Thyroid gland (tissue), 4 donors: ENCODE data around the gene HAS3. TPM values are rescaled to one million over a fixed set of nuclear protein-coding genes. Genes with fewer than 3 reads are reported as not detected.
"Not testable (repeated sequence)": the region's sequence is repeated elsewhere in the genome, so short reads cannot be mapped to it uniquely, and the experiment has no call there.

ENCODE experiments used
- DNase-seq, 2 donors: peaks; one replicate each; pipeline ENCODE4 v3.0.0-alpha.2; 2019
- H3K27ac ChIP-seq, 3 donors: fragments of 200-600 bp; sonication (generic); 1 replicate in 2 of 3; 2 replicates in 1 of 3; pipeline ENCODE4 v1.5.1; 2016 to 2019; ENCODE audit warnings: mild to moderate bottlenecking in 1 of 3, moderate library complexity in 1 of 3
- H3K27me3 ChIP-seq: fragments of 200-600 bp; sonication (generic); one replicate; pipeline ENCODE4 v1.5.1; 2019
- H3K36me3 ChIP-seq, 2 donors: fragments of 200-600 bp; sonication (generic); one replicate each; pipeline ENCODE4 v1.5.1; 2016 to 2019
- H3K4me1 ChIP-seq, 2 donors: fragments of 200-600 bp; sonication (generic); one replicate each; pipeline ENCODE4 v1.5.1; 2017 to 2019
- H3K4me3 ChIP-seq, 3 donors: fragments of 200-600 bp; sonication (generic); replicated peaks in 1 of 3; 1 replicate in 2 of 3; 2 replicates in 1 of 3; pipeline ENCODE4 v1.5.1; 2016; ENCODE audit warnings: mild to moderate bottlenecking in 1 of 3
- H3K9me3 ChIP-seq: fragments of 200-600 bp; sonication (generic); one replicate; pipeline ENCODE4 v1.5.1; 2017
- CTCF ChIP-seq, 6 experiments: fragments of 200-600 bp in 3 of 6; fragments of 450-650 bp in 3 of 6; sonication (generic) in 3 of 6; IDR thresholded peaks; one replicate each; pipeline ENCODE4 v1.5.1; 2016 to 2019; ENCODE audit warnings: antibody characterized with exemption in 6 of 6, mild to moderate bottlenecking in 2 of 6, inconsistent platforms in 1 of 6, moderate library complexity in 1 of 6
- POLR2A ChIP-seq, 2 donors: fragments of 450-650 bp; IDR thresholded peaks; one replicate each; pipeline ENCODE4 v1.6.1; 2017; ENCODE audit warnings: antibody characterized with exemption in 2 of 2, mild to moderate bottlenecking in 2 of 2, moderate library complexity in 1 of 2
- WGBS, 2 donors: methylation state at CpG; one replicate each; pipeline ENCODE4 v1.1.5; 2017; 5-methylcytosine and 5-hydroxymethylcytosine counted together
- intact Hi-C: fragments of 100-400 bp; cut with DNase I; formaldehyde crosslinking; loops from one replicate; pipeline ENCODE4 v1.15.1; 2023
- total RNA-seq, 4 donors: library from RNA; depleted of rRNA; stranded (reverse); fragments of >200 nt; gene quantifications; one replicate each; pipeline ENCODE4 v1.2.3, GENCODE V29; 2016

Gene HAS3
- total RNA-seq, 4 donors from 2014 or later = 3.5 to 9.1 (median 7.5) TPM

- no peak for DNase-seq
- Histone ChIP-seq H3K4me3 (no peak overlapping the region), H3K36me3 (peaks cover 27 to 32% of the 10 kb centered on the region in 2 donors), H3K27me3 (no peaks in the 10 kb centered on the region), H3K9me3 (no peaks in the 10 kb centered on the region), H3K27ac (no peak overlapping the region), H3K4me1 (peaks cover 0 to 8% of the 10 kb centered on the region in 2 donors)
- whole genome bisulfite sequencing, 2 donors = 96 to 97% methylated on average over 11 of the region's 11 CpGs
- TF ChIP-seq CTCF (IDR thresholded peaks at IDR 0.05) = no peak
- no peak for TF ChIP-seq POLR2A (IDR thresholded peaks at IDR 0.05)
- intact Hi-C loops = no loop called here
Observed at GRCh38 chr16:69143116-69143515, 37.7 kb downstream of the HAS3 start.

GRCh38 chr16:69145658-69146057 lies 40.2 kb downstream of the HAS3 start:
- H3K27ac ChIP-seq = peak overlapping the region; percentile 16 to 43 (median 26)
- WGBS, 2 donors = 79 to 83% methylated on average over 4 of the region's 4 CpGs
- H3K36me3 ChIP-seq = peaks cover 14 to 23% of the 10 kb centered on the region in 2 donors
- H3K4me1 ChIP-seq = peaks cover 10 to 13% of the 10 kb centered on the region in 2 donors
- H3K9me3 ChIP-seq = no peaks in the 10 kb centered on the region
- H3K4me3 ChIP-seq = no peak overlapping the region
- DNase-seq = no peak
- intact Hi-C loops = no loop called here
- TF ChIP-seq CTCF (IDR thresholded peaks at IDR 0.05) (no peak), POLR2A (IDR thresholded peaks at IDR 0.05) (no peak)
- H3K27me3 ChIP-seq = no peaks in the 10 kb centered on the region

GRCh38 chr16:69149621-69150020 lies 44.2 kb downstream of the HAS3 start:
- not testable (repeated sequence) for H3K27me3 ChIP-seq, H3K4me3 ChIP-seq, H3K9me3 ChIP-seq
- peak; percentile 83 to 86 for DNase-seq
- peak in 1 of 2 donors; percentile 26 for TF ChIP-seq POLR2A (IDR thresholded peaks at IDR 0.05)
- Histone ChIP-seq H3K27ac (peak overlapping the region; percentile 78 to 92 (median 92)), H3K36me3 (peaks cover 11 to 13% of the 10 kb centered on the region in 2 donors), H3K4me1 (peaks cover 10 to 13% of the 10 kb centered on the region in 2 donors)
- intact Hi-C loops = loop anchor here (5.0 kb wide), 1 partner anchor 138 kb away; no protein-coding TSS in a partner anchor
- WGBS, 2 donors = 38 to 53% methylated on average over 9 of the region's 9 CpGs

GRCh38 chr16:69150146-69150865 lies 44.9 kb downstream of the HAS3 start:
- intact Hi-C loops = loop anchor here (5.0 kb wide), 1 partner anchor 137 kb away; no protein-coding TSS in a partner anchor
- Histone ChIP-seq H3K4me3 (no peak overlapping the region), H3K9me3 (no peaks in the 10 kb centered on the region), H3K4me1 (peaks cover 10 to 11% of the 10 kb centered on the region in 2 donors), H3K36me3 (peaks cover 11% of the 10 kb centered on the region in 2 donors), H3K27ac (peak overlapping the region; percentile 41 to 92 (median 78)), H3K27me3 (no peaks in the 10 kb centered on the region)
- peak; percentile 65 to 69 for DNase-seq
- peak in 5 of 6 experiments; percentile 44 to 94 (median 80) for TF ChIP-seq CTCF (IDR thresholded peaks at IDR 0.05)
- no peak for TF ChIP-seq POLR2A (IDR thresholded peaks at IDR 0.05)
- 54 to 56% methylated on average over 16 of the region's 16 CpGs for WGBS, 2 donors

GRCh38 chr16:69157196-69157595 lies 51.7 kb downstream of the HAS3 start:
- no peak for DNase-seq
- intact Hi-C loops = no loop called here
- Histone ChIP-seq H3K4me1 (no peaks in the 10 kb centered on the region), H3K27ac (no peak overlapping the region), H3K4me3 (no peak overlapping the region), H3K9me3 (no peaks in the 10 kb centered on the region), H3K27me3 (no peaks in the 10 kb centered on the region), H3K36me3 (peaks cover 28 to 35% of the 10 kb centered on the region in 2 donors)
- WGBS, 2 donors = 83% methylated on average over 3 of the region's 3 CpGs
- TF ChIP-seq CTCF (IDR thresholded peaks at IDR 0.05) = no peak
- TF ChIP-seq POLR2A (IDR thresholded peaks at IDR 0.05) = no peak
